HTERT RPE-1 (cell line): ENCODE data around the gene SLC5A1.

Experiments used
- in situ Hi-C: fragments of 300-500 bp; cut with MboI; formaldehyde crosslinking; loops from 4 replicates; pipeline ENCODE4 v1.14.3; 2020; ENCODE audit warnings: low sequenced_read_pairs

The SLC5A1 gene

GRCh38 chr22:32050678-32051515 is 7.8 kb downstream of the SLC5A1 start:
- in situ Hi-C loops: no loop called here

DNA sequence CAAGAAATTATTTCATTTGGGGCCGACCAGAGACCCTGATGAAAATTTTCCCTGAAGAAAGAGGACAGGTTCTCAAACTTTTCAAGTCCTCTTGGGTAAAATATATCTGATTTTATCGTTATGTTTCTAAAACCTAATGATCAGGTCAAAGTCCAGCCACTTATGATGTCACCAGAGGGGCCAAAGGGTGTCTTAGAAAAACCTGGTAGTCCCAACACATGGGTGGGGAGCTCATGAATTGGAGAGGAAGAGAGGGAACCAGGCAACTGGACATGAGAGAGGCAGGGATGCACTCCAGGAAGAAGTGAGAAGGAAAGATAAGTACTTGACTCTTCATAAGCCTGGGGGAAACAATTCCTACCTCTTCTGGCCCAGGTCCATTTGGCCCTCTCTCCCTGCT is 9.2 kb downstream of the SLC5A1 start:
- in situ Hi-C loops: no loop called here

GRCh38 chr22:32052936-32053791 is 10.1 kb downstream of the SLC5A1 start:
- in situ Hi-C loops: no loop called here

DNA sequence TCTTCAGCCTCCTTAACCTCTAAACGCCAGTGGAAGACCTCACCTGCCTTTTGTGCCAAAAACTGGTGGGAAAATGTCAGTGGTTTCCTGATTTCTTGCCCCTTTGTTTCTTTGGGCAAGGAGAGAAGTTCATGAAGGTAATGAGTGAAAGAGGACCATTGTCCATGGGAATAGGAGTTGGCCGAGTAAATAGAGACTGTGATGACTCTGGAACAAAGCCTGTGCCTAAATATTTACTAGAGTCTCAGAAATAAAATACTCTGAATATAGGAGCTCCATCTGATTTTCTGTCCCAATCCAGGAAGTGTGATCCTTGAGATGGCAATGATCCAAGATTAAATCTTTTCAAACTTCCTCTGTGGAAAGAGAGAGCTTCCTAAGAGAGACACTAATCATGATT is 12.0 kb downstream of the SLC5A1 start:
- in situ Hi-C loops: no loop called here

GRCh38 chr22:32058656-32059260 is 15.7 kb downstream of the SLC5A1 start:
- in situ Hi-C loops: no loop called here

GRCh38 chr22:32059426-32059825 is 16.4 kb downstream of the SLC5A1 start:
- in situ Hi-C loops: no loop called here

DNA sequence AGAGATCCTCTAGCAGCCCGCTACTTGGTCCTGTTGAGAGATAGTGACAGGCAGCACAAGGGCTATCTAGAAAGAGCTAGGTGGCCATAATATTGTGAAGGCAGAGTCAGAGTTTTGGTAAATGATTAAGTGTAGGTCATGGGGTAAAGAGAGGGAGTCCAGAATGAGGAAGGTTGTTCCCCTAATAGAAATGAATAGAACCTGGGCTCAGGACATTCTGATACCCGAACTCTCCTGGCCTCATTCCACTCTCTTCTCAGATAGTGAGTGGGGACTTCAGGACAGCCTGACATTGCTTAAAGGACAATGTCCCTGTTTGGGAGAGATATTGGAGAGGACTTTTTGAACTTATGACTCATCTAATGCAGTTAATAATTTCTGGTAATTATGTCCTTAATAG is 20.6 kb downstream of the SLC5A1 start:
- in situ Hi-C loops: no loop called here

DNA sequence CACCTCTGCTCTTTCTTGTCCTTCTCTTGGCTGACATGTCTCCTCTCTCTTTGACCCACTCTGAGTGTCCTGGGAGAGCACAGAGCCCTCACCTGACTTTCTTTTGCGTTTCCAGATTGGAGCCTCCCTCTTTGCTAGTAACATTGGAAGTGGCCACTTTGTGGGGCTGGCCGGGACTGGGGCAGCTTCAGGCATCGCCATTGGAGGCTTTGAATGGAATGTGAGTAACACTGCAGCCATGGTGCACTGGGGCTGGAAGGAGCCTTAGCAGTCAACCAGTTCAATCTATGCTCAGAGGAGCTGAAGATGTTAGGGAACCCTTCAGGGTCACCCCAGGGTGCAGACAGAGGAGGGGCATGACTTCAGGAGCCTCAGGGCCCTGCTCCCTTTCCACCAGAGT is 23.8 kb downstream of the SLC5A1 start:
- in situ Hi-C loops: no loop called here

DNA sequence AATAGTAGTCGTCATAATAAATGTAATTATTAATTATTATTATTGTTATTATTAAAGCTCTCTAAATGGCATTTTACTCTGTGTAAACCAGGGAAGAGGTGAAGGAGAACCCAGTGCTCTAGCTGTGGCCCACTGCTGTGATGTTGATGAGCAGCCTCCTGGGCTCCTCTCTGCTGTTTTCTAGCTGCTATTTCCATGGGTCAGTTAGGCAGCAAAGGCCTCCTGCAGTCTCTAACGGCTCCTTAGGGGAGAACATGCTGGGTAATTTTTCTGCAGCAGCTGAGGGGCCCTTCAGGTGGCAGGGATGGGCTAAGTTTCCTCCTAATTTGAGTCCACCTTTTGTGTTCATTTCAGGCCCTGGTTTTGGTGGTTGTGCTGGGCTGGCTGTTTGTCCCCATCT is 24.6 kb downstream of the SLC5A1 start:
- in situ Hi-C loops: no loop called here

GRCh38 chr22:32069579-32070372 is 26.7 kb downstream of the SLC5A1 start:
- in situ Hi-C loops: no loop called here

DNA sequence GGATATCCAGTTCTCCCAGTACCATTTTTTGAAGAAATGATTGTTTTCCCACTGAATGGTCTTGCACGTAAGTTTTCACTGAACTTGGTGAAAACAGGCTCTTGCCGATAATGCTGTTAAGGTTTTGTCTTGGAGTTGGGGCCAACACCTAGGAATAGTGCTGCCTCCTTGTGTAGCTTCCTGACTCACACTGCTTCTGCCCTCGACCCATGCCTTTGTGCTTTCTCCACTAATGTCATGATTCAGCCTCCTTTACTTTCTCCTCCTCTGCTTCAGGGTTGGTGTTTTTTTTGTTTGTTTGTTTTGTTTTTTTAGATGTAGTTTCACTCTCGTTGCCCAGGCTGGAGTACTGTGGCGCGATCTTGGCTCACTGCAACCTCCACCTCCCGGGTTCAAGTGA is 30.2 kb downstream of the SLC5A1 start:
- in situ Hi-C loops: no loop called here

GRCh38 chr22:32073823-32074380 is 30.8 kb downstream of the SLC5A1 start:
- in situ Hi-C loops: no loop called here

DNA sequence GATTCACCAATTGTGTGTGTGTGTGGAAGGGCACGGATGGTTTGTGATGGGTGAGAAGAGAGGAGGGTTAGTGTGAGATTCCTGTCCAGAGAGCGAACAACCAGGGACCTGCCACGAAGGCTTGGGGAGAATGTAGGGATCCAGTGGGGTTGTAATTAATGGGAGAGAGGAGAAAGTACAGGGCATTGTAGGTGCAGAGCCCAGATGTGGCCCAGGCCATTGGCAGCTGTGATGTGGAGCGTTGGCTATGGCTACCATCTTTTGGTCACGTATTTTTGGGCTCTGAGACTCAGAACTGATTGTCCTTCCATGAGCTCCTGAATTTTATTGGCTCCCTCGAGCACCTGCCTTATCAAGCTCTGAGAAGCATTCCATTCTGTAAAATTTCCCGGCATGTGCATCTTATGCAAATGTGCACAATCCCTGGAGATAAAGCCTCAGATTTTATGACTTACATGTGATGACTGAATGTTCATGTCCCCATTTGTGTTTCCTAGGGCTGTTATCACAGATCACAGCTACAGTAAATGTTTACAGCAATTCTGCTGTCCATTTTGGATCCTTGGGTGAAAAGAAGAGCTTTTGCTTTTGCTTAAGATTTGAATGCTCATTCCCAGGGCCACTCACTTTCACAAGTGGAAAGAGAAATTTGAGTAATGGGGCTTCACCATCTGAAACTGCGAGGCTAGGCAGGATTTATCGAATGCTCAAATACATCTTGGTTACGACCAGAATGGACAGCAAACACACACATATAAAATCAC is 33.1 kb downstream of the SLC5A1 start:
- in situ Hi-C loops: no loop called here

- in situ Hi-C loops: no loop called here
These were observed 33.7 kb downstream of the SLC5A1 start for GRCh38 chr22:32076761-32077084.

DNA sequence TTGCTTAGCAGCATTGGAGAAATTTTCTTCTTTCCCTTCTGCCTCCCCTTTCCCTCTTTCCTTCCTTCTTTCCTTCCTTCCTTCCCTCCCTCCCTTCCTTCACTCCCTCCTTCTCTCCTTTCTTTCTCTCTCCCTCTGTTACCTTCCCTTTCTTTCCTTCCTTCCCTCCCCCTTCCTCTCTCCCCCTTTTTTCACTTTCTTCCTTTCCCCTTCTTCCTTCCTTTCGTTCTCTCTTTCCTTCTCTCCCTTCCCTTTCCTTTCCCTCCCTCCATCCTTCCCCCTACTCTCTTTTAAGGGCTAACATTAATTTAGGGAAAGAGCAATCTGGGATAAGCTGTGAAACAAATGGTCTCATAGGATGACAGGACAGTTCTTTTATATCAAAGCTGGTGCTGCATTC is 34.1 kb downstream of the SLC5A1 start:
- in situ Hi-C loops: no loop called here

GRCh38 chr22:32079130-32080089 is 36.3 kb downstream of the SLC5A1 start:
- in situ Hi-C loops: no loop called here

DNA sequence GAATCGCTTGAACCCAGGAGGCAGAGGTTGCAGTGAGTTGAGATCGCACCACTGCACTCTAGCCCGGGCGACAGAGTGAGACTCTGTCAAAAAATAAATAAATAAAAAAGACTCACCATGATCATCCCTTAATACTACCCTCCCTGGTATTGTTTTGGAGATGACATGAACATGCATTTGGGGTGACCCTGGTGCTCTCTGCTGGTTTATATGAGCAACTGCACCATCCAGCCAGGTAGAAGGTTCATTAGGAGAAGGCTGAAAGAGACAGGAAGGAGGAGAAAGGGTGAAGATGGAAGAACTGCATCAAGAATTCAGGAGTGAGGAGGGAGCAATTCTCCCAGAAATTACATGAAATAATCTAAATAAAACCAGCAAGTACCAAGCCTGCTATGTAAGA is 37.8 kb downstream of the SLC5A1 start:
- in situ Hi-C loops: no loop called here

DNA sequence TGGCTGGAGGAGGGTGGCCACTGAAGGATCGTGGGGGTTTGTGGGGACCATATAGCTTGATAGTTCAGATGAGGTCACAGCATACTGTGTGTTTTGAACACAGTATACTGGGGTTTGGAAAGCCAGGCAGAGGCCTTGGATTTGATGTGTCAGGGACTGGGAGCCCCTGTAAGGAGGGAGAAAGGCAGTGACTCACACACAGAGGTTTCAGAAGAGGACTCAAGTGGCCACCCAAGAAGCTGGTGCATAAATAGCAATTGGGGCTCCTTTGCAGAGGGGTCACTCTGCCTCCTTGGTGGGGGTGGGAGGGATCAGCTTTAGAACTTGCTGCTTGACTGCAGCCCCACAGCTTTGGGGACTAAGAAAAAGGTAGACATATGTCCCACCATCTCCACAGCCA is 39.3 kb downstream of the SLC5A1 start:
- in situ Hi-C loops: no loop called here

DNA sequence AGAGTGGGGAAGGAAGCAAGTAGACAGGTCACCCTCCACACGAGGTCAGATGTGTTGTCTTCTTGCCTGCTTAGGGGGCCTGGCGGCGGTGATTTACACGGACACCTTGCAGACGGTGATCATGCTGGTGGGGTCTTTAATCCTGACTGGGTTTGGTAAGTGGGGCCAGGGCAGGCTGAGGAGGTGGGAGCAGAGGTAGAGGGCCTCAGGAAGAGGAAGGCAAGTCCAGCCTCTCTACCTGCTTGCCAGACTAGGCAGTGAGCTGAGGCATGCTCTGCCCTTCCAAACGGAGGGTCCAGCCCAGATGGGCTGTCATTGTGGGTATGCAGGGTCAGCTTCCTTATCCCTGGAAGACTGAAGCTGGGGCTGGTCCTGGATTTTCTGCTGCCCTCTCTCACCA is 39.9 kb downstream of the SLC5A1 start:
- in situ Hi-C loops: no loop called here
